CD4-positive, alpha-beta T cell treated with Interleukin-2 at 100 ng/mL for 4 hours (primary cell): ENCODE measurements around the gene ARID2.
A peak's percentile ranks its signal among the peaks of the same experiment; 100 is the strongest.

Experiments
- DNase-seq: peaks from one replicate; pipeline ENCODE4 v3.0.0-alpha.2; 2020; ENCODE audit warnings: low spot score

Gene ARID2

GRCh38 chr12:45725631-45726602, 3.6 kb upstream of the ARID2 start:
- DNase-seq, result peak; percentile 72

GRCh38 chr12:45726603-45727300, 2.8 kb upstream of the ARID2 start:
- no peak for DNase-seq

- DNase-seq, result peak; percentile 91
Observed at GRCh38 chr12:45727301-45727979, 2.1 kb upstream of the ARID2 start.

GRCh38 chr12:45727980-45728629, 1.4 kb upstream of the ARID2 start:
- no peak for DNase-seq

GRCh38 chr12:45728630-45729232, 775 bp upstream of the ARID2 start:
- DNase-seq, result peak; percentile 98

GRCh38 chr12:45730084-45730347, 510 bp downstream of the ARID2 start:
- no peak for DNase-seq

GRCh38 chr12:45730348-45731189, 1.1 kb downstream of the ARID2 start:
- DNase-seq, result peak; percentile 64

GRCh38 chr12:45731190-45731775, 1.8 kb downstream of the ARID2 start:
- no peak for DNase-seq

- DNase-seq, result peak; percentile 68
Observed at GRCh38 chr12:45732250-45732649, 2.7 kb downstream of the ARID2 start.

- DNase-seq, result no peak
Observed at GRCh38 chr12:45732936-45733335, 3.4 kb downstream of the ARID2 start.

- no peak for DNase-seq
Observed at GRCh38 chr12:45737638-45738037, 8.1 kb downstream of the ARID2 start.

GRCh38 chr12:45742590-45742989, 13.1 kb downstream of the ARID2 start:
- DNase-seq, result no peak

GRCh38 chr12:45743247-45743646, 13.7 kb downstream of the ARID2 start:
- no peak for DNase-seq

- DNase-seq, result no peak
Observed at GRCh38 chr12:45745861-45746277, 16.4 kb downstream of the ARID2 start.

- no peak for DNase-seq
Observed at GRCh38 chr12:45756666-45757065, 27.2 kb downstream of the ARID2 start.

GRCh38 chr12:45757172-45757571, 27.7 kb downstream of the ARID2 start:
- no peak for DNase-seq

- no peak for DNase-seq
Observed at GRCh38 chr12:45760333-45760732, 30.8 kb downstream of the ARID2 start.

GRCh38 chr12:45762185-45763110, 32.9 kb downstream of the ARID2 start:
- DNase-seq, result peak; percentile 23

GRCh38 chr12:45763381-45763780, 33.9 kb downstream of the ARID2 start:
- no peak for DNase-seq
